HepG2 (cell line): ENCODE results near the gene DPYD. TPM values are rescaled to one million over a fixed set of nuclear protein-coding genes. Genes with fewer than 3 reads are reported as not detected.

Experiments used
- ATAC-seq: fragments of 200-7000 bp; cut with Tn5 transposase; 3 replicates; pipeline ENCODE4 v1.9.1; 2020; ENCODE audit warnings: mild to moderate bottlenecking, moderate library complexity
- BruUV-seq: library from RNA; stranded (reverse); fragments of 400-500 nt; replicated peaks from 2 replicates; lab custom pipeline; 2021; lab: Mats Ljungman, UMichigan
- CTCF ChIA-PET: fragments of 300-600 bp; formaldehyde crosslinking; extraction: SDS; loops from one replicate; lab custom pipeline; 2021; ENCODE audit warnings: low total read pairs, inconsistent platforms, low intra/inter-chr PET ratio; lab: Yijun Ruan, JAX
- POLR2A ChIA-PET: fragments of 350-600 bp; sonication (Branson Sonifier 250); formaldehyde crosslinking; loops from one replicate; lab custom pipeline; 2020; ENCODE audit warnings: antibody characterized with exemption, inconsistent platforms; lab: Yijun Ruan, JAX
- DNase-seq: peaks from one replicate; pipeline ENCODE4 v3.0.0-alpha.2; 2015; ENCODE audit warnings: low spot score
- FAIRE-seq: peaks from 3 replicates; lab custom pipeline; 2011; peaks lifted over from hg19 to GRCh38; lab: Jason Lieb, UNC
- H2AFZ ChIP-seq: one replicate; pipeline ENCODE4 v1.6.1; 2011; ENCODE audit warnings: low read length, inconsistent platforms
- H3K27ac ChIP-seq: fragments of 300-600 bp; 3 replicates; pipeline ENCODE4 v1.8.0; 2011; ENCODE audit warnings: mixed run types, mild to moderate bottlenecking, mixed read lengths, low read length, inconsistent platforms; ENCODE audit not compliant: insufficient read depth; ENCODE audit errors: extremely low read length
- H3K27me3 ChIP-seq, 2 experiments: fragments of 200-600 bp in 1 of 2; 2 replicates in 1 of 2; 3 replicates in 1 of 2; pipeline versions ENCODE4 v1.6.0 to v1.8.0; 2011; ENCODE audit warnings: low read length in 2 of 2, mild to moderate bottlenecking in 2 of 2, moderate library complexity in 2 of 2, inconsistent platforms in 1 of 2; ENCODE audit not compliant: insufficient read depth in 2 of 2, control insufficient read depth in 1 of 2
- H3K36me3 ChIP-seq, 2 experiments: fragments of 200-600 bp in 1 of 2; replicated peaks in 1 of 2; 2 replicates in 1 of 2; 3 replicates in 1 of 2; pipeline versions ENCODE4 v1.5.1 to v1.8.0; 2011; ENCODE audit warnings: low read length in 2 of 2, inconsistent platforms in 1 of 2; ENCODE audit not compliant: insufficient read depth in 2 of 2, control insufficient read depth in 1 of 2
- H3K4me1 ChIP-seq: 2 replicates; pipeline ENCODE4 v1.5.1; 2012; ENCODE audit warnings: low read length, inconsistent platforms; ENCODE audit not compliant: insufficient read depth
- H3K4me2 ChIP-seq: 2 replicates; pipeline ENCODE4 v1.6.0; 2011; ENCODE audit warnings: low read depth, low read length, inconsistent platforms
- H3K4me3 ChIP-seq, 3 experiments: fragments of 200-600 bp in 1 of 3; sonication (generic), shearing (Covaris generic) in 1 of 3; replicated peaks in 1 of 3; 2 replicates each; pipeline ENCODE4 v1.5.1; 2011 to 2016; ENCODE audit warnings: low read length in 3 of 3, inconsistent platforms in 2 of 3, low read depth in 2 of 3, mild to moderate bottlenecking in 2 of 3, control low read depth in 1 of 3, mixed read lengths in 1 of 3; ENCODE audit not compliant: insufficient read depth in 1 of 3
- H3K79me2 ChIP-seq: one replicate; pipeline ENCODE4 v1.6.1; 2011; ENCODE audit warnings: low read length, inconsistent platforms; ENCODE audit not compliant: insufficient read depth
- H3K9ac ChIP-seq: 2 replicates; pipeline ENCODE4 v1.6.0; 2011; ENCODE audit warnings: mild to moderate bottlenecking, low read depth, low read length, inconsistent platforms; ENCODE audit not compliant: insufficient read depth
- H3K9me3 ChIP-seq: 2 replicates; pipeline ENCODE4 v1.5.1; 2012; ENCODE audit warnings: mild to moderate bottlenecking, low read length
- H4K20me1 ChIP-seq: 2 replicates; pipeline ENCODE4 v1.6.0; 2011; ENCODE audit warnings: inconsistent platforms, mild to moderate bottlenecking, low read length, moderate library complexity; ENCODE audit not compliant: insufficient read depth
- AKAP8 ChIP-seq: sonication (generic); formaldehyde crosslinking; IDR thresholded peaks from 2 replicates; pipeline ENCODE4 v1.5.1; 2020; ENCODE audit warnings: mild to moderate bottlenecking, missing genetic modification reagents
- ATM ChIP-seq: fragments of 450-650 bp; IDR thresholded peaks from 2 replicates; pipeline ENCODE4 v1.7.1; 2017; ENCODE audit warnings: mild to moderate bottlenecking, borderline replicate concordance
- KDM5B ChIP-seq: sonication (generic); formaldehyde crosslinking; IDR thresholded peaks from 2 replicates; pipeline ENCODE4 v1.4.0; 2020; ENCODE audit warnings: missing genetic modification reagents, mild to moderate bottlenecking, borderline replicate concordance
- KMT2A ChIP-seq: sonication (generic); formaldehyde crosslinking; IDR thresholded peaks from 2 replicates; pipeline ENCODE4 v1.4.0; 2020; ENCODE audit warnings: missing genetic modification reagents
- POLR2AphosphoS5 ChIP-seq: IDR thresholded peaks from 2 replicates; pipeline ENCODE4 v1.6.1; 2012; ENCODE audit warnings: low read depth, low read length
- in situ Hi-C: cut with HindIII; loops from 2 replicates; pipeline ENCODE4 v1.10.0; 2017; ENCODE audit warnings: low pct_unique_long_range_greater_than_20kb; ENCODE audit not compliant: extremely low pct_ligation_motif_present
- intact Hi-C: fragments of 100-400 bp; cut with micrococcal nuclease; formaldehyde crosslinking; loops from one replicate; pipeline ENCODE4 v1.10.0; 2022; ENCODE audit not compliant: unreplicated experiment
- polyA plus RNA-seq, 8 experiments: library from polyadenylated mRNA; depleted of rRNA in 3 of 8; stranded (reverse) in 7 of 8; unstranded in 1 of 8; fragments of >200 nt; fragmentation: Illumina TruSeq in 4 of 8; extraction: Trizol in 4 of 8; gene quantifications; 2 replicates each; pipeline versions ENCODE4 v1.2.1 to v1.2.3, GENCODE V29; 2011 to 2016; ENCODE audit warnings: low read depth in 4 of 8, missing spikeins in 1 of 8, mixed read lengths in 1 of 8; ENCODE audit not compliant: insufficient read depth in 1 of 8
- total RNA-seq, 5 experiments: library from RNA; depleted of rRNA; stranded (reverse); fragments of >200 nt; fragmentation: Illumina TruSeq; extraction: Trizol; gene quantifications; 2 replicates each; pipeline ENCODE4 v1.2.3, GENCODE V29; 2016; ENCODE audit warnings: low read depth in 1 of 5
- TF ChIP-seq, protein P1 (sequence below): sonication (generic); formaldehyde crosslinking; IDR thresholded peaks from 2 replicates; pipeline ENCODE4 v1.4.0; 2020; ENCODE audit warnings: missing genetic modification reagents, mild to moderate bottlenecking, borderline replicate concordance
- TF ChIP-seq, protein P2 (sequence below): IDR thresholded peaks from 2 replicates; pipeline ENCODE4 v1.6.1; 2016; ENCODE audit warnings: low read depth
- TF ChIP-seq, protein P3 (sequence below): sonication (generic); formaldehyde crosslinking; IDR thresholded peaks from 2 replicates; pipeline ENCODE4 v1.9.0; 2021; ENCODE audit warnings: missing genetic modification reagents, mild to moderate bottlenecking, borderline replicate concordance

The DPYD gene
- total and polyA plus RNA-seq, 2 of the 13 experiments (the other 11 are each of a cell fraction or from before 2014, with no cell fraction given): 1.3 to 3.4 TPM

DNA sequence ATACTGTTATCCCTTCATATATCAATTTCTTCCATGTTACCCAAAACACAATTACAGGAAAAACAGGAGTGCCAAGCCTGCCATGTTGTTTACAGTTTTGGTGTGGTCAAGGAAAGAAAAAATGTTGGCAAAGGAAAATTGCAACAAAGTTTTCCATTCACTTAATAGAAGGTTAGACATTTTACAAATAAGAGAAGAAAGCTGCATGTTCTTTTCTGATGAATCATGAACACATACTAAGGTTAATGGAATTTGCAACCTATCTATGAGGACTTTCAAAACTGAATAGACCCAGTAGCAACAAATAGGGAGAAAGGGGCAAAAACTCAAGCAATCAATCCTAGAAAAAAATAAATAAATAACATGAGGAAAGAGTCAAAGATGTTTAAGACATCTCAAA lies 556.7 kb downstream of the DPYD start:
- ATAC-seq (no peak), DNase-seq (no peak), FAIRE-seq (no peak)
- no peak overlapping the region for H3K4me2 ChIP-seq
- intact Hi-C loops: no loop called here
- TF ChIP-seq POLR2AphosphoS5 (no peak), ATM (no peak), KMT2A (CRISPR knock-in tag) (no peak), AKAP8 (no peak), KDM5B (CRISPR knock-in tag) (no peak)
- TF ChIP-seq, protein P1, sequence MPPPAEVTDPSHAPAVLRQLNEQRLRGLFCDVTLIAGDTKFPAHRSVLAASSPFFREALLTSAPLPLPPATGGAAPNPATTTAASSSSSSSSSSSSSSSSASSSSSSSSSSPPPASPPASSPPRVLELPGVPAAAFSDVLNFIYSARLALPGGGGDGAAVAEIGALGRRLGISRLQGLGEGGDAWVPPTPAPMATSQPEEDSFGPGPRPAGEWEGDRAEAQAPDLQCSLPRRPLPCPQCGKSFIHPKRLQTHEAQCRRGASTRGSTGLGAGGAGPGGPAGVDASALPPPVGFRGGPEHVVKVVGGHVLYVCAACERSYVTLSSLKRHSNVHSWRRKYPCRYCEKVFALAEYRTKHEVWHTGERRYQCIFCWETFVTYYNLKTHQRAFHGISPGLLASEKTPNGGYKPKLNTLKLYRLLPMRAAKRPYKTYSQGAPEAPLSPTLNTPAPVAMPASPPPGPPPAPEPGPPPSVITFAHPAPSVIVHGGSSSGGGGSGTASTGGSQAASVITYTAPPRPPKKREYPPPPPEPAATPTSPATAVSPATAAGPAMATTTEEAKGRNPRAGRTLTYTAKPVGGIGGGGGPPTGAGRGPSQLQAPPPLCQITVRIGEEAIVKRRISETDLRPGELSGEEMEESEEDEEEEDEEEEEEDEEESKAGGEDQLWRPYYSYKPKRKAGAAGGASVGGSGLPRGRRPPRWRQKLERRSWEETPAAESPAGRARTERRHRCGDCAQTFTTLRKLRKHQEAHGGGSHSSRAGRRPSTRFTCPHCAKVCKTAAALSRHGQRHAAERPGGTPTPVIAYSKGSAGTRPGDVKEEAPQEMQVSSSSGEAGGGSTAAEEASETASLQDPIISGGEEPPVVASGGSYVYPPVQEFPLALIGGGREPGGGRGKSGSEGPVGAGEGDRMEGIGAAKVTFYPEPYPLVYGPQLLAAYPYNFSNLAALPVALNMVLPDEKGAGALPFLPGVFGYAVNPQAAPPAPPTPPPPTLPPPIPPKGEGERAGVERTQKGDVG (CRISPR knock-in tag): no peak
- TF ChIP-seq, protein P2, sequence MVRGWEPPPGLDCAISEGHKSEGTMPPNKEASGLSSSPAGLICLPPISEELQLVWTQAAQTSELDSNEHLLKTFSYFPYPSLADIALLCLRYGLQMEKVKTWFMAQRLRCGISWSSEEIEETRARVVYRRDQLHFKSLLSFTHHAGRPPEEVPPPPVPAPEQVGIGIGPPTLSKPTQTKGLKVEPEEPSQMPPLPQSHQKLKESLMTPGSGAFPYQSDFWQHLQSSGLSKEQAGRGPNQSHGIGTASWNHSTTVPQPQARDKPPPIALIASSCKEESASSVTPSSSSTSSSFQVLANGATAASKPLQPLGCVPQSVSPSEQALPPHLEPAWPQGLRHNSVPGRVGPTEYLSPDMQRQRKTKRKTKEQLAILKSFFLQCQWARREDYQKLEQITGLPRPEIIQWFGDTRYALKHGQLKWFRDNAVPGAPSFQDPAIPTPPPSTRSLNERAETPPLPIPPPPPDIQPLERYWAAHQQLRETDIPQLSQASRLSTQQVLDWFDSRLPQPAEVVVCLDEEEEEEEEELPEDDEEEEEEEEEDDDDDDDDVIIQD: no peak
- TF ChIP-seq, protein P3, sequence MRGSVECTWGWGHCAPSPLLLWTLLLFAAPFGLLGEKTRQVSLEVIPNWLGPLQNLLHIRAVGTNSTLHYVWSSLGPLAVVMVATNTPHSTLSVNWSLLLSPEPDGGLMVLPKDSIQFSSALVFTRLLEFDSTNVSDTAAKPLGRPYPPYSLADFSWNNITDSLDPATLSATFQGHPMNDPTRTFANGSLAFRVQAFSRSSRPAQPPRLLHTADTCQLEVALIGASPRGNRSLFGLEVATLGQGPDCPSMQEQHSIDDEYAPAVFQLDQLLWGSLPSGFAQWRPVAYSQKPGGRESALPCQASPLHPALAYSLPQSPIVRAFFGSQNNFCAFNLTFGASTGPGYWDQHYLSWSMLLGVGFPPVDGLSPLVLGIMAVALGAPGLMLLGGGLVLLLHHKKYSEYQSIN (CRISPR knock-in tag): no peak
- no peak overlapping the region for H2AFZ ChIP-seq
- H3K79me2 ChIP-seq: no peaks in the 10 kb centered on the region
- H3K27me3 ChIP-seq: no peaks in the 10 kb centered on the region
- no peak overlapping the region for H3K9ac ChIP-seq
- BruUV-seq: no TSS peak
- no peak overlapping the region for H3K4me3 ChIP-seq
- H3K27ac ChIP-seq: no peak overlapping the region
- H3K36me3 ChIP-seq: no peaks in the 10 kb centered on the region
- no peaks in the 10 kb centered on the region for H4K20me1 ChIP-seq
- CTCF ChIA-PET: no interaction called here
- in situ Hi-C loops: no loop called here
- no peaks in the 10 kb centered on the region for H3K4me1 ChIP-seq
- POLR2A ChIA-PET: no interaction called here
- peaks cover 29% of the 10 kb centered on the region; the same call in 1 of the 2 replicates for H3K9me3 ChIP-seq
